HG03354 (cell line): ENCODE measurements around the gene RPL37A.

Source experiments
- ATAC-seq: cut with Tn5 transposase; IDR thresholded peaks from one replicate; pipeline ENCODE4 v1.9.1; 2021; ENCODE audit warnings: mild to moderate bottlenecking; ENCODE audit not compliant: unreplicated experiment, poor library complexity, severe bottlenecking

Gene RPL37A

DNA sequence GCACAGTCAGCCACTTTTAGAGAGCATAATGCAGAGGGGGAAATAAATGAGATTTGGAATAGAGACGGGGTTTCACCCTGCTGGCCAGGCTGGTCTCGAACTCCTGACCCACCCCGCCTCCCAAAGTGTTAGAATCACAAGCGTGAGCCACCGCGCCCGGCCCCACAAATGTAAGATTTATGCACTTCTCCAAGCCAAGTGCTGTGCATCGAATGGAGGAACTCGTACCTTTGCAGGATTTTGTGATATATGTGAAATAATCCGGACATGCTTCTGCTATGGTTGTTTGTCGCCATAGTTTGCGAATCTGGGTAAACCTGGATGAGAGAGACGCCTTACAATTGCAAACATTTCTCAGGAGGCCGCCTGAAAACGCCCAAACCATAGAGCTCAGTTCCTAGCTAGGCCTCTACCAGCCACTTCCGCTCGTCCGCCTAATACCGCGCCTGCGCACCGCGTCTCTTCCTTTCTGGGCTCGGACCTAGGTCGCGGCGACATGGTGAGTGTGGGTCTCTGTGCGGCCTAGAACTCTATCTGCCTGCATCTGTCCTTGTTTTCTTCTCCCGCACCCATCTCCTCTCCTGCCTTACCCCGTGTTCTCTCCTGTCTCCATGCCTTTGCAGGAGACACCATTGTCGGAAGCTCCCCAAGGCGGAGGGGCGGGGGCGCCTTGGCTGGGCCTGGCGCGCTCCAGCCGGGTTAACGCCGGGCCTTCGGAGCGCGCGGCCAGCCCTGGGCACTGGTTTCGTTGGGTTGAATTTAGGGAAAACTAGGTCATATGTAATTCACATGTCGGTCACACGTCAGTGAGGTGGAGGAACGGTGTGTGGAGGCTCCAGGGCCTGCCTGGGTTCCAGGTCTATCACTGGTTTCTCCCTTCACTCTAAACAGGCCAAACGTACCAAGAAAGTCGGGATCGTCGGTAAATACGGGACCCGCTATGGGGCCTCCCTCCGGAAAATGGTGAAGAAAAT, at the start of gene RPL37A:
Gene RPL37A, plus strand, starts transcription at position 466 of the 974 bp plus-strand sequence. Its CDS starts 31 bp downstream, at position 497.
- ATAC-seq = peak; percentile 93

- ATAC-seq = no peak
Observed at GRCh38 chr2:216450346-216450745, 48.3 kb upstream of the RPL37A start.

GRCh38 chr2:216450784-216451183, 47.9 kb upstream of the RPL37A start:
- no peak for ATAC-seq

- no peak for ATAC-seq
Observed at GRCh38 chr2:216453955-216454614, 44.6 kb upstream of the RPL37A start.

DNA sequence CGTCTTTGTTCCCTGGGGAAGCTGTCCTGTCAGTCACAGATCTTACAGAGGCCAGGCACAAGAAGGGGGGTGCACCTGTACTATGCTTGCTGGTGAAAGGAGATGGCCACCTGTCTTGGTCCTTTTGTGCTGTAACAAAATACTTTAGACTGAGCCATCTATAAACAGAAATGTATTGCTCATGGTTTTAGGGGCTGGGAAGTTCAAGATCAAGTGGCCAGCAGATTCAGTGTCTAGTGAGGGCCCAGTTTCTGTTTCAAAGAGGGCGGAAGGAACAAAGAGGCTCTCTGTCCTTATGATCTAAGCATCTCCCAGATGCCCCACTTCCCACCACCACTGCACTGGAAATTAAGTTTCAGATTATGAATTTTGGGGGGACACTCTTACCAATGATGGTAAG, 35.5 kb upstream of the RPL37A start:
- no peak for ATAC-seq

- ATAC-seq = no peak
Observed at GRCh38 chr2:216464104-216464720, 34.4 kb upstream of the RPL37A start.

- ATAC-seq = no peak
Observed at GRCh38 chr2:216465579-216466195, 33.0 kb upstream of the RPL37A start.

DNA sequence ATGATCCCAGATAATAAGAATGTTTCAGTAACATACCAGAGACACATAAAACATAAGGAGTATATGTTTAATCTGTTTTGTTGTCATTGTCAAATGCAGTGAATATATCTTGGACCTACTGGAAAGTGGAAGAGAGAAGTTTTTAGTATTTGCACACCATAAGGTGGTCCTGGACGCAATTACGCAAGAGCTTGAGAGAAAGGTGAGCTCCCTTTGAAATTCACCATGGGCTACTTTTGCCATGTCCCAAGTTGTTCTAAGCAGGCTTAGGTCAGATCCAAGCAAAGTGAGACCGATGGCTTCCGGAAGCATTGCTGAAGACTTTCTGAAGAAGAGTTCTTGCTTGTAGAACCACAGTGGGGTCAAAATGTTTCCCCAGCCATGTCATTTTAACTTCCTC, 30.8 kb upstream of the RPL37A start:
- no peak for ATAC-seq

GRCh38 chr2:216469661-216470060, 29.0 kb upstream of the RPL37A start:
- no peak for ATAC-seq

DNA sequence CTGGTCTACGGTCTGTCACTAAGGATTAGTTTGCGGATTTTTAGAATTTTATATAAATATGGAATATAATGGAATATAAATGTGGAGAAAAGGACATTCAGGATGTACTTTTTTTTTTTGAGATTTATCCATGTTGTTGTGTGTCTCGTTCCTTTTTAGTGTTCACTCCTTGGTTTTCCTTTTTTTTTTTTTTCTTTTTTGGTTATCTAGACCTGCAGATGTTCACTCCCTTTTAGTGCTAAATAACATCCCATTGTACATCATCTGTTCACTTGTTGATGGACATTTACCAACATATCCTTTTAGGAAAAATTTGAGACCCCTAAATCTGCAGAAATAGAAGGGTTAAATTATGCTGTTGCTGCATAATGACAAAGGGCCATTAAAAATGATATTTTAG, 25.5 kb upstream of the RPL37A start:
- ATAC-seq = no peak

- peak; percentile 75 for ATAC-seq
Observed at GRCh38 chr2:216474925-216475670, 23.5 kb upstream of the RPL37A start.

DNA sequence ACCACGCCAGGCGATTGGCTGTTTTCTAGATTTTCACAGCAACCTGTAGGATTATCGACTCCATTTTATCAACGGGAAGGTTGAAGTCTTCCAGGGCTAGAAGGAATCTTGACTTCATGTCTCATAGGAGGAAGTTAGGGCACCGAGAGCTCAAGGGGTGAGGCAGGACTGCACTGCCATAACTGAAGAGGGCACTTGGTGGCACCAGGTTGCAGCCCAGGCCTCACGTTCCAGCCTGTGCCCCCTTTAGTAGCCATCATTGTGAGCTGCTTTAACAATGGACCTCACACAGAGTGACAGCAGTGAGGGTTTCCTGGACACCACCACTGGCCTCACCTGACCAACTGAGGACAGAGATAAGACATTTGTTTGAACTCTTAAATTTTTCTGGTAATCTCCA, 22.9 kb upstream of the RPL37A start:
- no peak for ATAC-seq

- no peak for ATAC-seq
Observed at GRCh38 chr2:216477283-216478035, 21.2 kb upstream of the RPL37A start.

- ATAC-seq = no peak
Observed at GRCh38 chr2:216478151-216478550, 20.5 kb upstream of the RPL37A start.

GRCh38 chr2:216478791-216479190, 19.9 kb upstream of the RPL37A start:
- ATAC-seq = no peak

GRCh38 chr2:216480221-216480620, 18.4 kb upstream of the RPL37A start:
- no peak for ATAC-seq

- no peak for ATAC-seq
Observed at GRCh38 chr2:216482640-216483039, 16.0 kb upstream of the RPL37A start.

DNA sequence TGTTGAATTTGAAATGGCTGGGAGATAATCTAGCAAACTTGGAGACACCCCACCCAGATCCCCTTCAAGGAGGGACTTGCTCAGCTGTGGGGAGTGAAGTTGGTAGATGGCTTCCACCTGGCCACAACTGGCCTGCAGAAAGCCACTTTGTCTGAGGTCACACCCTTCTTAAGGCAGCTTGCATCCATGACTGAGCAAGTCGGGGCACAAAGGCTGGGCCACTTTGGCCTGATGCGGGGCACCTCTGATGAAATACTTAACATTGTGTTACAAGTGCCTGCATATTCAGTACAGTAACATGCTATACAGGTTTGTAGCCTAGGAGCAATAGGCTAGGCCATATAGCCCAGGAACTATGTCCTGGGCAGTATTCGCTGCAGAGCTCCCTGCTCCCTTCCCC, 13.4 kb upstream of the RPL37A start:
- no peak for ATAC-seq

- ATAC-seq = no peak
Observed at GRCh38 chr2:216485745-216486144, 12.9 kb upstream of the RPL37A start.
